Neural cell (in vitro differentiated cells): ENCODE data around the gene NATD1.

Experiments used
- CTCF ChIP-seq: fragments of 450-650 bp; IDR thresholded peaks from 2 replicates; pipeline ENCODE4 v1.5.1; 2014; ENCODE audit warnings: antibody characterized with exemption, mild to moderate bottlenecking, moderate library complexity; ENCODE audit not compliant: poor library complexity, severe bottlenecking
- REST ChIP-seq: IDR thresholded peaks from 2 replicates; pipeline ENCODE4 v1.6.1; 2012; ENCODE audit warnings: borderline replicate concordance

- TF ChIP-seq CTCF (no peak), REST (no peak)
Measured at GRCh38 chr17:21199856-21200255, 53.4 kb downstream of the NATD1 start.
